ENCODE measurements around the gene COPG2. TPM values are rescaled to one million over a fixed set of nuclear protein-coding genes. Genes with fewer than 3 reads are reported as not detected.

Gene COPG2
- total and polyA plus RNA-seq, 2 of the 13 experiments (the other 11 are each of a cell fraction or from before 2014, with no cell fraction given), result 14.1 to 17.7 TPM

DNA sequence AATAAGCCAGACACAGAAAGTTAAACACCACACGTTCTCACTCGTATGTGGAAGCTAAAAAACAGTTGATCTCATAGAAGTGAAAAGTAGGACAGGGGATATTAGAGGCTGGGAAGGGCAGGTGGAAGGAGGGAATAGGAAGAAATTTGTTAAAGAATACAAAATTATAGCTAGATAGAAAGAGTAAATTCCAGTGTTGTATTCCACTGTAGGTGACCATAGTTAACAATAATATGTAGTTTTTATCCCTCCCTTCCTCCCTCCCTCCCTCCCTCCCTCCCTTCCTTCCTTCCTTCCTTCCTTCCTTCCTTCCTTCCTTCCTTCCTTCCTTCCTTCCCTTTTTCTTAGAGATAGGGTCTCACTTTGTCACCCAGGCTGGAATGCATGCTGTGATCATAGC, 196.6 kb downstream of the COPG2 start:
- Histone ChIP-seq H3K4me3 (replicated peaks in 1 of 3; ENCODE audit: insufficient read depth in 1 of 3, low read depth in 2 of 3, low read length in 3 of 3) (no peak overlapping the region), H2AFZ (ENCODE audit: low read length) (no peak overlapping the region), H3K27me3 (ENCODE audit: control insufficient read depth in 1 of 2, insufficient read depth in 2 of 2, low read length in 2 of 2) (peaks cover 0 to 15% of the 10 kb centered on the region in 2 experiments; a peak in 1 of 5 replicates), H3K4me2 (ENCODE audit: low read depth, low read length) (no peak overlapping the region), H3K9me3 (ENCODE audit: low read length) (no peaks in the 10 kb centered on the region), H3K9ac (ENCODE audit: insufficient read depth, low read depth, low read length) (no peak overlapping the region), H3K27ac (ENCODE audit: extremely low read length, insufficient read depth, low read length) (no peak overlapping the region), H4K20me1 (ENCODE audit: insufficient read depth, low read length) (no peaks in the 10 kb centered on the region), H3K36me3 (replicated peaks in 1 of 2; ENCODE audit: control insufficient read depth in 1 of 2, insufficient read depth in 2 of 2, low read length in 2 of 2) (no peaks in the 10 kb centered on the region), H3K79me2 (ENCODE audit: insufficient read depth, low read length) (no peaks in the 10 kb centered on the region), H3K4me1 (ENCODE audit: insufficient read depth, low read length) (no peaks in the 10 kb centered on the region)
- POLR2A ChIA-PET, result interaction anchor here (0.7 kb wide), 1 partner anchor 267 kb away, joined by 4 read pairs; the partner anchor contains the start of gene TMEM209
- DNase-seq (ENCODE audit: low spot score), result no peak
- FAIRE-seq, result no peak
- BruUV-seq (replicated peaks), result no TSS peak
- intact Hi-C loops (cut with micrococcal nuclease; ENCODE audit: unreplicated experiment) (no loop called here), in situ Hi-C loops (cut with HindIII; ENCODE audit: extremely low pct_ligation_motif_present, low pct_unique_long_range_greater_than_20kb) (no loop called here)
- WGBS (ENCODE audit: low lambda C conversion rate), result 2% methylated on average over 2 of the region's 2 CpGs
- no peak for ATAC-seq
- CTCF ChIA-PET (ENCODE audit: low intra/inter-chr PET ratio, low total read pairs), result no interaction called here
- TF ChIP-seq, protein P1, sequence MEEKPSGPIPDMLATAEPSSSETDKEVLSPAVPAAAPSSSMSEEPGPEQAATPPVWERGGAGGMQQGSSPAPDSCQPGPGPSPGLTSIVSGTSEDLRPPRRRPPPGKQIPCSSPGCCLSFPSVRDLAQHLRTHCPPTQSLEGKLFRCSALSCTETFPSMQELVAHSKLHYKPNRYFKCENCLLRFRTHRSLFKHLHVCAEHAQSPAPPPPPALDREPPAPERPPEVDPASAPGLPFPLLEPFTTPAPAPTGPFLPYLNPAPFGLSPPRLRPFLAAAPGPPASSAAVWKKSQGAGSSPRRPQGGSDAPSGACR (CRISPR knock-in tag; IDR thresholded peaks at IDR 0.05), result no peak
- TF ChIP-seq ZNF44 (CRISPR knock-in tag; IDR thresholded peaks at IDR 0.05) (no peak), HNRNPK (IDR thresholded peaks at IDR 0.05; ENCODE audit: low read depth, low read length, poor library complexity, severe bottlenecking) (peak; percentile 69)

DNA sequence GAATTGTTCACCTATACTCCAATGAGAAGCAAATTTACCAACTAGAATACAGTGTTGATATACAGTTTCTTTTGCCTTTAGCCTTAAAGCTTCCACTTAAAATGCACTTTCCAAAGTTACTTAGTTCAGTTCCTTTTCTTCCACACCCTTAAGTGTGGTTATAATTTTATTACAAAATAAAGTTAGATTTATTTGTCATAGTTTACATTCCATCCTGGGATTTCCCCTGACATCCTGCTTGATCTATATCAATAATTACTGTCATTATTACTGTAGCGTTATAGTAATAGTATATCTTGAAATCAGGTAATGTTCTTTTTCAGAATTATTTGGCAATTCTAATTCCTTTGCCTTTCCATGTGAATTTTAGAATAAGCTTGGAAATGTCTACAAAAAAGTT, 199.9 kb downstream of the COPG2 start:
- ChIA-PET POLR2A (no interaction called here), CTCF (ENCODE audit: low intra/inter-chr PET ratio, low total read pairs) (no interaction called here)
- no peak for ATAC-seq
- no peak for TF ChIP-seq NAIF1 (CRISPR knock-in tag; IDR thresholded peaks at IDR 0.05; ENCODE audit: borderline replicate concordance)
- TF ChIP-seq FOXM1 (CRISPR knock-in tag; IDR thresholded peaks at IDR 0.05), result no peak
- no peak for TF ChIP-seq REL (CRISPR knock-in tag; conservative IDR thresholded peaks at IDR 0.05)
- no peak for TF ChIP-seq ZNF776 (CRISPR knock-in tag; IDR thresholded peaks at IDR 0.05)
- no peak for TF ChIP-seq MTF1 (CRISPR knock-in tag; IDR thresholded peaks at IDR 0.05)
- no peak for TF ChIP-seq HOXA7 (CRISPR knock-in tag; IDR thresholded peaks at IDR 0.05)
- TF ChIP-seq, protein P2, sequence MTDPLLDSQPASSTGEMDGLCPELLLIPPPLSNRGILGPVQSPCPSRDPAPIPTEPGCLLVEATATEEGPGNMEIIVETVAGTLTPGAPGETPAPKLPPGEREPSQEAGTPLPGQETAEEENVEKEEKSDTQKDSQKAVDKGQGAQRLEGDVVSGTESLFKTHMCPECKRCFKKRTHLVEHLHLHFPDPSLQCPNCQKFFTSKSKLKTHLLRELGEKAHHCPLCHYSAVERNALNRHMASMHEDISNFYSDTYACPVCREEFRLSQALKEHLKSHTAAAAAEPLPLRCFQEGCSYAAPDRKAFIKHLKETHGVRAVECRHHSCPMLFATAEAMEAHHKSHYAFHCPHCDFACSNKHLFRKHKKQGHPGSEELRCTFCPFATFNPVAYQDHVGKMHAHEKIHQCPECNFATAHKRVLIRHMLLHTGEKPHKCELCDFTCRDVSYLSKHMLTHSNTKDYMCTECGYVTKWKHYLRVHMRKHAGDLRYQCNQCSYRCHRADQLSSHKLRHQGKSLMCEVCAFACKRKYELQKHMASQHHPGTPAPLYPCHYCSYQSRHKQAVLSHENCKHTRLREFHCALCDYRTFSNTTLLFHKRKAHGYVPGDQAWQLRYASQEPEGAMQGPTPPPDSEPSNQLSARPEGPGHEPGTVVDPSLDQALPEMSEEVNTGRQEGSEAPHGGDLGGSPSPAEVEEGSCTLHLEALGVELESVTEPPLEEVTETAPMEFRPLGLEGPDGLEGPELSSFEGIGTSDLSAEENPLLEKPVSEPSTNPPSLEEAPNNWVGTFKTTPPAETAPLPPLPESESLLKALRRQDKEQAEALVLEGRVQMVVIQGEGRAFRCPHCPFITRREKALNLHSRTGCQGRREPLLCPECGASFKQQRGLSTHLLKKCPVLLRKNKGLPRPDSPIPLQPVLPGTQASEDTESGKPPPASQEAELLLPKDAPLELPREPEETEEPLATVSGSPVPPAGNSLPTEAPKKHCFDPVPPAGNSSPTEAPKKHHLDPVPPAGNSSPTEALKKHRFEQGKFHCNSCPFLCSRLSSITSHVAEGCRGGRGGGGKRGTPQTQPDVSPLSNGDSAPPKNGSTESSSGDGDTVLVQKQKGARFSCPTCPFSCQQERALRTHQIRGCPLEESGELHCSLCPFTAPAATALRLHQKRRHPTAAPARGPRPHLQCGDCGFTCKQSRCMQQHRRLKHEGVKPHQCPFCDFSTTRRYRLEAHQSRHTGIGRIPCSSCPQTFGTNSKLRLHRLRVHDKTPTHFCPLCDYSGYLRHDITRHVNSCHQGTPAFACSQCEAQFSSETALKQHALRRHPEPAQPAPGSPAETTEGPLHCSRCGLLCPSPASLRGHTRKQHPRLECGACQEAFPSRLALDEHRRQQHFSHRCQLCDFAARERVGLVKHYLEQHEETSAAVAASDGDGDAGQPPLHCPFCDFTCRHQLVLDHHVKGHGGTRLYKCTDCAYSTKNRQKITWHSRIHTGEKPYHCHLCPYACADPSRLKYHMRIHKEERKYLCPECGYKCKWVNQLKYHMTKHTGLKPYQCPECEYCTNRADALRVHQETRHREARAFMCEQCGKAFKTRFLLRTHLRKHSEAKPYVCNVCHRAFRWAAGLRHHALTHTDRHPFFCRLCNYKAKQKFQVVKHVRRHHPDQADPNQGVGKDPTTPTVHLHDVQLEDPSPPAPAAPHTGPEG (CRISPR knock-in tag; IDR thresholded peaks at IDR 0.05), result no peak

More for the DNA sequence above, 199.9 kb downstream of the COPG2 start:
- 93% methylated on average over 1 of the region's 1 CpG for WGBS (ENCODE audit: low lambda C conversion rate)
- Histone ChIP-seq H3K79me2 (ENCODE audit: insufficient read depth, low read length) (no peaks in the 10 kb centered on the region), H3K9ac (ENCODE audit: insufficient read depth, low read depth, low read length) (no peak overlapping the region), H3K27me3 (ENCODE audit: control insufficient read depth in 1 of 2, insufficient read depth in 2 of 2, low read length in 2 of 2) (no peaks in the 10 kb centered on the region), H3K36me3 (replicated peaks in 1 of 2; ENCODE audit: control insufficient read depth in 1 of 2, insufficient read depth in 2 of 2, low read length in 2 of 2) (no peaks in the 10 kb centered on the region), H2AFZ (ENCODE audit: low read length) (no peak overlapping the region), H3K4me2 (ENCODE audit: low read depth, low read length) (no peak overlapping the region), H4K20me1 (ENCODE audit: insufficient read depth, low read length) (no peaks in the 10 kb centered on the region), H3K4me3 (replicated peaks in 1 of 3; ENCODE audit: insufficient read depth in 1 of 3, low read depth in 2 of 3, low read length in 3 of 3) (no peak overlapping the region), H3K4me1 (ENCODE audit: insufficient read depth, low read length) (no peaks in the 10 kb centered on the region), H3K27ac (ENCODE audit: extremely low read length, insufficient read depth, low read length) (no peak overlapping the region), H3K9me3 (ENCODE audit: low read length) (no peaks in the 10 kb centered on the region)
- DNase-seq (ENCODE audit: low spot score), result no peak
- no TSS peak for BruUV-seq (replicated peaks)
- FAIRE-seq, result no peak
- in situ Hi-C loops (cut with HindIII; ENCODE audit: extremely low pct_ligation_motif_present, low pct_unique_long_range_greater_than_20kb), result no loop called here
- intact Hi-C loops (cut with micrococcal nuclease; ENCODE audit: unreplicated experiment), result loop anchor here (5.0 kb wide), 1 partner anchor 101 kb away; no protein-coding TSS in a partner anchor
